PC-3 (cell line): ENCODE measurements around the gene APOBR. TPM values are rescaled to one million over a fixed set of nuclear protein-coding genes. Genes with fewer than 3 reads are reported as not detected.

Experiments
- ATAC-seq: fragments of 200-7000 bp; cut with Tn5 transposase; 2 replicates; pipeline ENCODE4 v1.9.1; 2020; ENCODE audit warnings: mild to moderate bottlenecking, moderate library complexity
- BruUV-seq: library from RNA; stranded (reverse); fragments of 400-500 nt; replicated peaks from 2 replicates; lab custom pipeline; 2021; lab: Mats Ljungman, UMichigan
- CTCF ChIA-PET: fragments of 300-600 bp; sonication (Branson Sonifier 250); formaldehyde crosslinking; loops from one replicate; lab custom pipeline; 2022; ENCODE audit warnings: antibody characterized with exemption; lab: Charles Lee
- POLR2A ChIA-PET: fragments of 300-600 bp; sonication (Branson Sonifier 250); formaldehyde crosslinking; loops from one replicate; lab custom pipeline; 2022; ENCODE audit warnings: antibody characterized with exemption; ENCODE audit not compliant: unreplicated experiment; lab: Charles Lee
- DNase-seq: peaks from one replicate; pipeline ENCODE4 v3.0.0-alpha.2; 2015
- H2AFZ ChIP-seq: fragments of 300-600 bp; sonication (generic); 2 replicates; pipeline ENCODE4 v1.6.0; 2016; ENCODE audit warnings: antibody characterized with exemption, low read length
- H3F3A ChIP-seq: fragments of 300-600 bp; sonication (generic); one replicate; pipeline ENCODE4 v1.6.0; 2017; ENCODE audit warnings: antibody characterized with exemption, low read length, control low read depth, mild to moderate bottlenecking; ENCODE audit not compliant: unreplicated experiment
- H3K27ac ChIP-seq: fragments of 300-600 bp; sonication (generic); 2 replicates; pipeline ENCODE4 v1.5.1; 2016; ENCODE audit warnings: mild to moderate bottlenecking, low read length
- H3K27me3 ChIP-seq: fragments of 300-600 bp; sonication (generic); 2 replicates; pipeline ENCODE4 v1.6.1; 2016; ENCODE audit warnings: low read length, mixed read lengths
- H3K36me3 ChIP-seq: fragments of 300-600 bp; sonication (generic); 2 replicates; pipeline ENCODE4 v1.6.1; 2016; ENCODE audit warnings: low read depth, mixed run types, low read length, mixed read lengths
- H3K4me1 ChIP-seq: fragments of 300-600 bp; sonication (generic); 2 replicates; pipeline ENCODE4 v1.5.1; 2016; ENCODE audit warnings: low read length; ENCODE audit not compliant: insufficient read depth
- H3K4me2 ChIP-seq: fragments of 300-600 bp; sonication (generic); 2 replicates; pipeline ENCODE4 v1.6.0; 2016; ENCODE audit warnings: low read length
- H3K4me3 ChIP-seq: fragments of 300-600 bp; sonication (generic); 2 replicates; pipeline ENCODE4 v1.5.1; 2016; ENCODE audit warnings: mild to moderate bottlenecking, low read length, mixed read lengths
- H3K79me2 ChIP-seq: fragments of 300-600 bp; sonication (generic); 2 replicates; pipeline ENCODE4 v1.6.1; 2017; ENCODE audit warnings: low read length, mixed read lengths
- H3K9ac ChIP-seq: fragments of 300-600 bp; sonication (generic); 2 replicates; pipeline ENCODE4 v1.6.0; 2016; ENCODE audit warnings: mild to moderate bottlenecking, low read length
- H3K9me2 ChIP-seq: fragments of 300-600 bp; sonication (generic); replicated peaks from 2 replicates; pipeline ENCODE4 v1.6.1; 2016; ENCODE audit warnings: mixed run types, low read length, mixed read lengths
- H3K9me3 ChIP-seq: fragments of 300-600 bp; sonication (generic); 2 replicates; pipeline ENCODE4 v1.6.1; 2016; ENCODE audit warnings: low read length, mixed read lengths
- H4K20me1 ChIP-seq: fragments of 300-600 bp; sonication (generic); 2 replicates; pipeline ENCODE4 v1.6.1; 2016; ENCODE audit warnings: low read length, mixed read lengths
- CTCF ChIP-seq: fragments of 300-600 bp; sonication (generic); conservative IDR thresholded peaks from 2 replicates; pipeline ENCODE4 v1.5.1; 2017; ENCODE audit warnings: antibody characterized with exemption, low read depth, mild to moderate bottlenecking, low read length
- EZH2 ChIP-seq: fragments of 300-600 bp; sonication (generic); IDR thresholded peaks from one replicate; pipeline ENCODE4 v1.6.1; 2017; ENCODE audit warnings: antibody characterized with exemption, mild to moderate bottlenecking, low read length; ENCODE audit not compliant: unreplicated experiment
- EZH2phosphoT487 ChIP-seq: fragments of 300-600 bp; sonication (generic); IDR thresholded peaks from 2 replicates; pipeline ENCODE4 v1.6.1; 2018; ENCODE audit warnings: mild to moderate bottlenecking, antibody characterized with exemption, low read length, borderline replicate concordance
- intact Hi-C: fragments of 100-400 bp; cut with micrococcal nuclease; formaldehyde crosslinking; loops from 2 replicates; pipeline ENCODE4 v1.9.0; 2023
- total RNA-seq: library from RNA; depleted of rRNA; stranded (reverse); fragments of >200 nt; gene quantifications from 2 replicates; pipeline ENCODE4 v1.2.3, GENCODE V29; 2014

Gene APOBR
- total RNA-seq, 1 experiment from 2014 or later: 0.04 TPM

- H3K4me1 ChIP-seq: peaks cover 15% of the 10 kb centered on the region
- ATAC-seq: no peak
- H2AFZ ChIP-seq: no peak overlapping the region
- CTCF ChIA-PET: no interaction called here
- H3K36me3 ChIP-seq: no peaks in the 10 kb centered on the region
- H3K9ac ChIP-seq: no peak overlapping the region
- H3K4me3 ChIP-seq: no peak overlapping the region
- intact Hi-C loops: no loop called here
- no peaks in the 10 kb centered on the region for H3K9me2 ChIP-seq
- no peak overlapping the region for H3K4me2 ChIP-seq
- H3F3A ChIP-seq: no peaks in the 10 kb centered on the region
- peaks cover 9% of the 10 kb centered on the region; the same call in 1 of the 2 replicates for H3K79me2 ChIP-seq
- no peaks in the 10 kb centered on the region for H3K27me3 ChIP-seq
- TF ChIP-seq CTCF: no peak
- TF ChIP-seq EZH2phosphoT487: no peak
- no peak for TF ChIP-seq EZH2
- POLR2A ChIA-PET: no interaction called here
- no TSS peak for BruUV-seq
- no peak for DNase-seq
- no peaks in the 10 kb centered on the region for H3K9me3 ChIP-seq
- H3K27ac ChIP-seq: no peak overlapping the region
- H4K20me1 ChIP-seq: no peaks in the 10 kb centered on the region
These were observed 40.3 kb downstream of the APOBR start for GRCh38 chr16:28534542-28535373.

GRCh38 chr16:28537076-28537475 lies 42.6 kb downstream of the APOBR start:
- POLR2A ChIA-PET: no interaction called here
- Histone ChIP-seq H3K27me3 (no peaks in the 10 kb centered on the region), H3K4me3 (no peak overlapping the region), H3K9me2 (no peaks in the 10 kb centered on the region), H2AFZ (no peak overlapping the region), H3K4me2 (0 out of 2 replicates have a peak overlapping the region, but pooled peaks have one; percentile 79), H4K20me1 (no peaks in the 10 kb centered on the region), H3K27ac (no peak overlapping the region), H3K79me2 (peaks cover 9% of the 10 kb centered on the region; the same call in 1 of the 2 replicates), H3K9ac (no peak overlapping the region), H3K9me3 (no peaks in the 10 kb centered on the region), H3F3A (no peaks in the 10 kb centered on the region), H3K36me3 (no peaks in the 10 kb centered on the region), H3K4me1 (peaks cover 15% of the 10 kb centered on the region)
- DNase-seq (no peak), ATAC-seq (no peak)
- no peak for TF ChIP-seq CTCF
- TF ChIP-seq EZH2: no peak
- TF ChIP-seq EZH2phosphoT487: no peak
- intact Hi-C loops: no loop called here
- CTCF ChIA-PET: no interaction called here
- BruUV-seq: no TSS peak

- intact Hi-C loops: no loop called here
- POLR2A ChIA-PET: no interaction called here
- H3K36me3 ChIP-seq: no peaks in the 10 kb centered on the region
- H3K27me3 ChIP-seq: no peaks in the 10 kb centered on the region
- H3K9me3 ChIP-seq: no peaks in the 10 kb centered on the region
- H3K9me2 ChIP-seq: no peaks in the 10 kb centered on the region
- peak overlapping the region; percentile 20 for H3K27ac ChIP-seq
- H3K4me3 ChIP-seq: peak overlapping the region; percentile 54
- H3K9ac ChIP-seq: peak overlapping the region; percentile 55
- DNase-seq (no peak), ATAC-seq (no peak)
- peaks cover 15% of the 10 kb centered on the region for H3K4me1 ChIP-seq
- CTCF ChIA-PET: no interaction called here
- H2AFZ ChIP-seq: peak overlapping the region; percentile 80
- no peak for TF ChIP-seq CTCF
- no peak for TF ChIP-seq EZH2phosphoT487
- no peak for TF ChIP-seq EZH2
- no TSS peak for BruUV-seq
- no peaks in the 10 kb centered on the region for H3F3A ChIP-seq
- H3K4me2 ChIP-seq: peak overlapping the region; percentile 79
- no peaks in the 10 kb centered on the region for H4K20me1 ChIP-seq
- peaks cover 9% of the 10 kb centered on the region; the same call in 1 of the 2 replicates for H3K79me2 ChIP-seq
These were observed 43.7 kb downstream of the APOBR start for GRCh38 chr16:28537964-28538732.
